Inflammatory macrophage treated with lipopolysaccharide for 4 hours (primary cell): Measurements from ENCODE around the gene HOXA6.

Source experiments
- DNase-seq: peaks from one replicate; pipeline ENCODE4 v3.0.0-alpha.2; 2020

The HOXA6 gene

DNA sequence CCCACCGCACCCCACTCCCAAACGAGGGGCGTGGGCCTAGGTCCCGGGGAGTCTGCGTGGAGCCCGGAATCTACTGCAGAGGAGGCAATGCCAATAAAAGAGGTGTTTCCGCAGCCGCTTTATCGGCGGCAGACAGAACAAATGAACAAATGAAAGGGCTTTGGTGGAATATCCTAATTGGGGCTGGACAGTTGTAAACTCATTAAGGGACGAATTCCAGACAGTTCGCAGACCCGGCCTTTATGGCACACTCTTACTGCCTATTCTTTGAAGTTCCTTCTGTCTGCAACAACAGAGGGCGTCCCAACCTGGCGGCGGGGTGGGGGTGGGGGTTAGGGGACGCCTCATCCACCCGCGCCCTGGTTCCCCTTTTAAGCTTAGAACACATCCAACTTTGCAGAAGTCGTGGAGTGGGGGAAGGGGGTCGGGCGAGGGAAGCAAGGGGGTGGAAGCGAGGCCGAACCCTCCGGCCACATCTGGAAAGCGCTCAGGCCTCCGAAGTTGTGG, 13.7 kb upstream of the HOXA6 start:
- DNase-seq: peak; percentile 61

DNA sequence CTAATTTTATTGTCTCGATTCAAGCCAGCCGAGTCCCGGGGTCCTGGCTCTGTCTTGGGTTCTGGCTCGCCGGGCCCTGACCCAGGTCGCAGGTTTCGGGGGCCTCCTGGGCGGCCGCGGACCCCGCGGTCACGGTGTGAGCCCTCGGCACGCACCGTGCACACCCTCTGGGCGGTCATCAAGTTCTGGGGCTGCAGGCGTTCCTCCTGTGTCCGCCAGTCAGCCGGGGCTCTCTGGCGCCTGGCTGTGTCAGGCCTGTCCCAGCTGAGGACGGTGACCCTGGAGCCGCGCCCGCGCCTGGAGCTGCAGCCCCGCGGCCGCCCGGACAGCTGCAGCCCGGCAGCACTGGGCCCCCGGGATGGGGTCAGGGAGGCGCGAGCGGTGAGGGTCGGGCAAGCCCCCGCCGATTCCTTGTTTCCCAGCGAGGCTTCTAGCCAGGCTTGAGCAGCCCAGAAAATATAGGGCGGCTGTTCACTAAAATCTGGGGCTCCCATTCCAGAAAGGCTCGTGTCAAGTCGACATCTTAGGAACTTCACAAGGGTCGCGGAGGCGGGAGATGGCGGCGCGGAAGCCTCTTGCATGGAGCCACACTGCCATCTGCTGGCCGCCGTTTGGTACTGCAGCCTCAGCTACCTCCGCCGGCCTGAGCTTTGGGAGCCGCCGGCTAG, 13.1 kb upstream of the HOXA6 start:
- peak; percentile 72 for DNase-seq

DNA sequence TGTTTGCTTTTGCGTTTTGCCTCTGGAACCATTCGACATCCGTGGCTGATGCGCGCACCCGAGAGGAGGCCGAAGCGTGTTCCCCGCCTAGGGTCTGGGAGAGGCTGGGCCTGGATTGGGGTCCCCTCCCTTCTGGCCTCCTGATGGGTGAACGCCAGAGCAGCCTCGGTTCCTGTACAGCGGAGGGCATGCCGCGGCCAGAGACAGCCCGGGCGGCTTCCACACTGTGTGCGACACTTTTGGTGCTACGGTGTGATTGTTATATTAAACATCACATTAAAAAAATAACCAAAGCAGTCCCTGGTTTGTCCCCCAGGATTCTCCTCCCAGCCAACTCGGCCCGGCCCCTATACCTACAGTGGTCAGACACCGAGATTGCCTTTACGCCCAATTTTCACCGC, 12.6 kb upstream of the HOXA6 start:
- no peak for DNase-seq

DNA sequence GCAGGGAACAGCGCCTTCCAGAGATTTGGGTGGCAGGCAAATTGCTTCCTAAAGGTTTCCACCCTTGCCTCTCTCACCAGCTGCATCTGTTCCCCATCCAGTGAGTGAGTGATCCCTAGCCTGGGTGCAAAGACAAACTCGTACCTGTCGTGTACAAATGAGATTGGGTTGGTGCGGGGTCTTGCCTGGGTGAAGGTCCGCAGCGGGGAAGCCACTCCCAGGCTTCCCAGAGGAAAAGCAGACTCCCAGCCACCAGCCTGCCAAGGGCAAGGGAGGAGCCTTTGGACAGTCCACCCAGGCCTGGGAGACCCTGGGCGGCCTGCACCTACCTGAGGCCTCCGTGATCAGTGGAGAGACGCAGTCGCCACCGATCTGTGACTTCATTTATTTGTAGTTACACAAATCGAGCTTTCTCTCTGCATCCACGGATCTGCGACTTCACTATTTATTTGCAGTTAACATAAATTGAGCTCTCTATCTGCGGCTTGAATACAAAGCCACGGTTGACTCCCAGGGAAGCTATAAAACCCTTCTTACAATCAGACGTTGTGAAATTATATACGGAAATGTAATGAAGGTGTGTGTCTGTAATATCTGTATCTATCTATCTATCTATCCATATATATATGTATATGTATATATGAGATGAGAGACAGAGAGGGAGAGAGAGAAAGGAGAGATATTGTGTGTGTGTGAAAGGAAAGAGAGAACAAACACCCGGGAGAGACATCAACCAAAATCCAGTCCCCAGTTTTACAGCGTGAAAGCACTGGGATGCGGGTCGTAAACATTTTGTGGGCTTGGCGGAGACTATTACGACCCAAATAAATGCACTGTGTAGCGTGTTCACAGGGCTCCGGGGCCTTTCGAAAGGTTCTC, 11.9 kb upstream of the HOXA6 start:
- DNase-seq: no peak

DNA sequence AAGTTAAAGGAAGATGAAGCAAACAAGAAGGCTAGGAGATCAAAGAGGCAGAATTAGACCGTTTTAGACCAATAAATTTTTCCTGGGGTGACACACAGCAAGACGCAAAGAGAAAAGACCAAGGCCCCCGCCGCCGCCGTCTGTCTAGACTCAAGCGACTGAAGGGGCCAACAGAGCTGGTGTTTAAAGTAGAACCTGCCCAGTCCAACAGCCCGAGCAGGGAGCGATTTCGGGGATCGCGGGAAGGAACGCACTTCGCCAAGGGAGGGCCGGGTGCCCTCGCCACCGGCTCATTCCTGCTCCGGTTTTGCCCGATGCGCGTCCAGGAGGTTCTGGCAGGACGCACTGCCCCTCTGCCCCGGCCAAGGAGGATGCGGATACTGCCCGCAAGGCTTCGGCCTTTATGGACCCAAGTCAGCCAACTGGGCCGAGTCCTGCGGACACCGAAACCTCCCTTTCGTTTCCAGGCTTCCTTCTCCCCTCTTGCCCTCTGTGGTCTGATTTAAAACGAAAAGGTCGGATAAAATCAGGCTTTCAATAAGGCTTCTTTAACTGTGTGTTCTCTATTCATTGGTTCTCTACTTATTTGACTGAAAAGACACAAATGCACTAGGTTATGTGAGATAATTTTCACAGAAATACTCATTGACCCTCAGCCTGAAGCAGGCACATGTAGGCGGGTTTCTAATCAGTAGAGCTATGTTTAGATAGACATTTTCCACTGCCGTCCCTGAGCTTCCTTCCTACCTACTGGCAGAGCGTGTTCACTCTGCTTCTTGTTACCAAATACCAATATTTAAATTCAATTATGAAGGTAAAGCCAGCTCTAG, 11.1 kb upstream of the HOXA6 start:
- no peak for DNase-seq

DNA sequence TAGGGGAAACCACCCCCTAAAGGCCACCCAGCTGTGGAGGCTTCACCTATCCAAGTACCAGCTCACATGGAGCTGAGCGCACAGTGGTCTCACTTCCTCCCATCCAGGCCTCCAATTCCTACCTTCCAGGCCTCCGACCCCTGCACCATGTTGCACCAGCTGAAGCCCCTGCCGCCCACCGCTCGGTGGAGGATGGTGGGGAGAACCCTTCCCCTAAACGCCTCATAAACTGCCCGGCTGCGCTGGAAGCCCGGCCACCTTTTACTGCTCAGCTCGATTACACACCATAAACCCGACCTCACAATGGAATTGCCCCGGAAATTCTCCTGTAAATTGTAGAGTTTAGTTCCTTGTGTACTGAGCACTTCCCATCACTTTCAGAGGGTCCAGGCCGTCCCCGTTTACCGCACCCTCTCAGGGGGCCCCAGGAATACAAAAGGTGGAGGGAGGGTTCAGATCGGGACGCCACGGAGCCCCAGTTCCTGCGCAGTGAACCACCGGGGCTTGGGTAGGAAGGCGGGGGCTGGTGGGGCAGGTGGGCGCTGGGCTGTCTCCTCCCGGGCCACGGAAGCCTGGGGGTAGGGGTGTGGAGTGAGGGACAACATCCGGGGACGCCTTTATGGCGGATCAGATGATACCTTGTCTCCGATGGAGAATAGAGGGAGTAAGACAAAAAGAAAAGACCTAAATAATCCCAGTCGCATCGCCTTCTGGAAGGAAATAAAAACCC, 10.3 kb upstream of the HOXA6 start:
- DNase-seq: no peak

DNA sequence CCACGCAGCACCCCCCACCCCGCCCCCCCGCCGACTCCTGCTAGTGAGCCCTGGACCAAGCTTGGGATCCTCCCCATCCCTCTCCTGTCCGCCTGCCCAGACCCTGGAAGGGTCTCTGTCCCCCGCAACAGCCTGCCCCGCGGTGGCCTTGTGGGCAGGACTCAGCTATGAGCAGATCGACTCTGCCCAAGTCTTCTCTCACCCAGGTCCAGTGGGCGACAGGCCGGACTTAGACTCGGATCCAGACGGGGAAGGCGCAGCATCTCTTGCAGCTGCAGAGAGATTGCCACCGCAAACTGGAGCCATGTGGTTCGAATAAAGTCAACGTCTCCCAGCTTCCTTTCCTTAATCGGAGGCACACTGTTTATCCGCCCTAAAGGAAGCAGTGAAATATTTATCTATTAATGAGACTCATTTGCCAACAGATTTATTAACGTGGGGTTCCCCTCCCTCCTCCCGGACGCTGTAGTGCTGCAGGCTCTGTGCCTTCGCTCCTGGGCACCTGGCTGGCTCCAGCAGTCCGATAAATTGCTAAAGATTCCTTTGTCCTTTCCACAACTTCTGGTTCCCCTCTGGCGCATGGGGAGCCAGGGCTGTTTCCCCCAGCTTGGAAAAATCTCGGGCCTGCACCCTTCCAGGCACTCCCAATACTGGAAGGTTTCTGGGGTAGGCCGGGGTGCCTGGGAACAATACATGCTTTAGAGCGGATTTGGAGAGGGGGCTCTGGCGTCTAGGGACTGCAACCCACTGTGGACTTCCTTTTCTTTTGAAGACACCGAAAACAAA, 9.5 kb upstream of the HOXA6 start:
- no peak for DNase-seq

DNA sequence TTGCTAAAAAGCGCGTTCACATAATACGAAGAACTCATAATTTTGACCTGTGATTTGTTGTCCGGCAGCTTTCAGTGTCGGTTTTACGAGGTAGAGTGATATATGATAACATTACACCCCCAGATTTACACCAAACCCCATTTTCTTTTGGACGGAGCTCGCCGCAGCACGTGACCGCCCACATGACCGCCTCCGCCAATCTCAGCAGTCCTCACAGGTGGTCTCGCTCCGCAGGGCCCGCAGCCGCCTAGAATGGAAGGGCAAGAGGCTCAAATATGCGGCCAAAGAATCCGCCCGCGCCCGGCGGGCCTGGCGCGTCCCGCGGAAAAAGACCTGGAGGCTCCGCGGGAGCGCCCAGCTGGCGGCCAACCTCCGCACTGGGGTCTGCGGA, 8.9 kb upstream of the HOXA6 start, which contains the start of gene HOXA7:
TSS of gene HOXA7 (minus strand) at position 168 of the 391 bp plus-strand sequence. CDS start at position 38, 130 bp downstream.
- DNase-seq: no peak

DNA sequence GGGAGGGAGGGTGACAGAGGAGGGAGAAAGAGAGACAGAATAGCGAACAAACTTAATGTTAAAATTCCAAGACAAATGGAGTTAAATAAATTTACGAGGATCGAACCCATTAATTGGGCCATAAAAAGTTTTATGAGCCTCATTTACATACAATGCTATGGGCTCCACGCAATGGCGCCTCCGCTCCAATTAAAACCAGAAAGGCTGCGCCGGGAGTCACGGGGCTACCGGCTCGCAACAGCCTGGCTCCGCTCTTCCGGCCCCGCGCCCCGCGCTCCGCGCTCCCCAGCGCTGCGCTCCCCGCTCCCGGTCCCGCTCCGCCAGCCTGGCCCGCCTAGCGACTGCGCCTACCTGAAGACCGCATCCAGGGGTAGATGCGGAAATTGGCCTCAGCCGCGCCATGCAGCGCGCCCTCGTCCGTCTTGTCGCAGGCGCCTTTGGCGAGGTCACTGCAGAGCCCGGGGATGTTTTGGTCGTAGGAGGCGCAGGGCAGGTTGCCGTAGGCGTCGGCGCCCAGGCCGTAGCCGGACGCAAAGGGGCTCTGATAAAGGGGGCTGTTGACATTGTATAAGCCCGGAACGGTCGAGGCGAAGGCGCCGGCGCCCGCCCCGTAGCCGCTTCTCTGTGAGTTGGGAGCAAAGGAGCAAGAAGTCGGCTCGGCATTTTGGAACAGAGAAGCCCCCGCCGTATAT, 8.4 kb upstream of the HOXA6 start:
- DNase-seq: no peak

DNA sequence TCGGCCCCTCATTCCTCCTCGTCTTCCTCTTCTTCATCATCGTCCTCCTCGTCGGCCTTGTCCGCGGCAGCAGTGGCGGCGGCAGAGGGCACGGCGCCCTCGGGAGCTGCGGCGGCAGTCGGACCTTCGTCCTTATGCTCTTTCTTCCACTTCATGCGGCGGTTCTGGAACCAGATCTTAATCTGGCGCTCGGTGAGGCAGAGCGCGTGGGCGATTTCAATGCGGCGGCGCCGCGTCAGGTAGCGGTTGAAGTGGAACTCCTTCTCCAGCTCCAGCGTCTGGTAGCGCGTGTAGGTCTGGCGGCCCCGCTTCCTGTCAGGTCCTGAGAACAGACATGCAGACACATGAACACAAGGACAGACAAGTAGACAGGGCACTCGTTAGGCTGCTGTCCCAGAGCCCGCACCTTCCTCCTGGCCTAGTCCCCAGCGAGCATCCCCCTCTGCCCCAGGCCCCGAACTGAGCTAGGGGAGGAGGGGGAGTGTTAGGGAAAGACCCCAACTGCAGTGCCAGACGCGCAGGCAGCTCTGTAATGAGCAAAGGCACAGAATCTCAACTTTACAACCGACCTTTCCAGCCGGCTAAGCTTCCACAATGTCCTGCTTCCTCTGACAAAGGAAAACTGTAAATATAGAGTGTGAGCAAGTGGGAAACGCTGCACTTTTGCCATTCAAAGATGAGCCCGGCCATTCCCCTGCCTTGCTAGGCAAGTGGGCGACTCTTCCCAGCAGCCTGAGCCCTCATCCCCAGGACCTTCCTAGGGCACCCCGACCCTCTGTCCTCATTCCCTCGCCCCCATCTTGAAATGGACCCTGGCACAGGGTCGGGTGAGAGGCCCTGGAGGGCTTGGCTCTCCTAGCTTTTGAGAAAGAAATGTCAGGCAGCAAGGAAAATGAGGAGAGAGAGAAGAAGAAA, 7.6 kb upstream of the HOXA6 start:
- DNase-seq: no peak

DNA sequence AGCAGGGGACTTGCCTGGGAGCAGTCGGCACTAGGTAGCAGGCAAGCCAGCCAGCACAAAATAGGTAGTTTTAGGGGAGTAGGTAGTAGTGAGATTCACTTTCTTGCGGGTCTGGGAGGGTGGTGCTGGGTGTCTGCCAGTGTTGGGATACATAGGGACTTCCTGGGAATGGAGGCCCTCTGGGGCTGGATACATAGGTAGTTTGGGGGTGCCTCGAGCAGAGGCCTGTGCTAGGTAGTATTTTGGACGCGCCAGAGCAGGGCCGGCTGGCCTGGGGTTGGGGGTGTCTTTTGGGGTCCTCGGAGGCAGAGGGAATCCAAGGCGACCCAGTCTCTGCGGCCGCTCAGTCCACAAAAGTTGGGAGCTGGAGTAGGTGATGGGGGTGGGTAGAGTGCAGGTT, 6.8 kb upstream of the HOXA6 start:
- no peak for DNase-seq

DNA sequence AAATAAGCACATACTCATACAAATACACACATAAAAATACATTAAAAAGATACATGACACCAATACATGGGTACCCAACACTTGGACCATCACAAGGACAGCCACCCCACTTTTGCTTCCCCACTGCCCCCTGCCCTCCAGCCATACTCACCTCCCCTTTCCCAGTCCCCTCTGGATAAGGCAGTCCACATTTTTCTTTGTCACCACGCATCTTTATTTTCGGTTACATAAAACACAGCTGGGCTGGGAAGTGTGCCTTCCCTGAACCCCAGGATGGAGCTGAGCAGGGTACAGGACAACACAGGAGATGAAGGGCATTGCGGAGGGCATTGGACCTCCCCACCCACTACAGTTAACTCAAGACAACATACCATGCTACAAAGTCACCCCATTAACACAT, 6.0 kb upstream of the HOXA6 start:
- DNase-seq: no peak

DNA sequence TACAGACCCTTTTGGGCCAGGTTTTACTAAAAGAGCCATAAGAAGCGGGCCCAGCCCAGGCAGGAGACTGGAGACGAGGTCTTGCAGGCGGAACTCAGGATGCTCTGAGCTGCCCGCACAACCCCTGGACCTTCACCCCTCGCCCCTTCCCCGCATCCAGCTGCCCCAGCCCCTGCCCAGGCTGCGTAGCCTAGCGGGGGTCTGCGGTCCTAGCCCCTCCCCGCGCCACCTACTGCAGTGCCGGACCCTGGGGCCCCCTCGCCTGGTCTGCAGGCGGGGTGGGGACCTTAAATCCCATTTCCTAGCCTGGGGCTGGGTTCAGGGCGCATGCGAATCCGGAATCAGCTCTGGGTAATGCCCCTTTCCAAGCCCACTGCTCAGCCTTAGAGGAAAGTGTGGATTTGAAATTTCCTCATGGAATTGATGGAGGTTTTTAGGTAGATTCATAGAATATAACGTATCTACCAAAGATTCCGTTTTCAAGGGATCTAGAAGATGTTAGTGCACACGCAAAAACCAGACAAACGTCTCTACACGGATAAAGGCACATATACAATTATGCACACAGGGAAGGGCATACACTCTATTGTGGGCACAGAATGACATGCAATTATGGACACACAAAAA, 5.4 kb upstream of the HOXA6 start:
- no peak for DNase-seq

DNA sequence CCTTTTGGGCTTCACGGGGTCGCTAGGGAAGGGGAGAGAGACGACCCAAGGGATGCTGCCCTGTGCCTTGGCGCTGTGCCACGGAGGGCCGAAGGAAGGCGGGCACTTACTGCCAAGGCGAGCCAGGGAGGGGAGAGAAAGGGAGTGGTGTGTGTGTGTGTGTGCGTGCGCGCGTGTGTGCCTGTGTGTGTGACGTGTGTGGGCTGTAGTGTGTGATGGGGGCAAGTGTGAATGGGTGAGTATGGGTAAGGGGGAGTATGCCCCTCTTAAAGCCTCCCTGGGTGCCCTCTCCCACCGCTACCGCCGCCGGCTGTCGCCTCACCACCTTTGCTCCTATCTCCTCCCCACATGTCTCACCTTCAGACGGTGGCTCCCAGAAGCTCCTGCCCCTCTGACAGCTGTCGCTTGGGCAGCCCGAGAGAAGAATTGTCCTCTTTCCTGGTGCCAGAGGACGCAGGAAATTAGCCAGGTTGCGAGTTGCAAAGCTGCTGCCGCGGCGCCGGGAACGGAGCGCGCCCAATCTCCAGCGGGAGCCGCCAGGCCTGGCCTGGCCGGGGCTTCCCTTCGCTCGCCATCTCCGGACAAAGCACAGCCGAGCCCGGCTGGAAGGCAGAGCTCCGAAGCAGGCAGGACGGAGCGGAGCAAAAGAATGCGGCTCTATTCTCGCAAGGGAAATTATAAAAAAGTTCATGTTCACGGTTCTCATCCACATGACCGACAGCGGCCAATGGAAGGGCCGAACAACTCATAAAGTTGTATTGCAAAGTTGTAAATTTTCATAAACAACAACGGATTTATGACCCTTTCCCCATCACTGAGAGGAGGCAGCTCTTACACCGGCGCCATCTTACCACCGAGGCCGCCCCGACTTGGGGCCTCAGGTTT, 4.6 kb upstream of the HOXA6 start, which contains the start of gene HOXA3:
TSS of gene HOXA3 (minus strand) at position 653 of the 885 bp plus-strand sequence. CDS start 41,943 bp downstream, outside the sequence.
- DNase-seq: no peak

DNA sequence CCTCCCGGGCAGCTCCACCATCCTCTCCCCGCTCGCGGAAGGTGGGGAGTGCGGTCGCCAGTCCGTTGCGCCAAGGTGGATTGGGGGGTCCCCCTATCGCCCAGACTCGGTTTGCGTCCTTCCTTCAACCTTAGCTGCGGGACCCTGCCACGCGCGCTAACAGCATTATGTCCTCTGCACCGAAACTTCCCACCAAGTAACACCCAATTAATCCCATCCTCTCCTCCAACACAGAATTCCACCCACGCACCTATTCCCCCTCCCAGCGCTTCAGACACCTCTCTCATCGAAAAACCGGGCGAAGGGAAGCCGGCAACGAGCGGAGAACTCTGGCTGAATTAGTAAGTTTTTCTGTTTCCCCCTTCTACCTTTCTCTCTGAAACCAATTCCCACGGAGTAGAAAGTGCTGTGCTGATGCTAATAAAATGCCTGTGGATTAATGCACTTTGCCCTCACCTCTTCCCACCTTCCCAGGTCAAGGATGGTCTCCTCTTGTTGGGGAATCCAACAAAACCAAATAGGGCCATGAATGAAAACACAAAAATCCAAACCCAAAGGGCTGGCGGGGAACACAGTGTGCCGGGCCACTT, 3.9 kb upstream of the HOXA6 start:
- DNase-seq: no peak

DNA sequence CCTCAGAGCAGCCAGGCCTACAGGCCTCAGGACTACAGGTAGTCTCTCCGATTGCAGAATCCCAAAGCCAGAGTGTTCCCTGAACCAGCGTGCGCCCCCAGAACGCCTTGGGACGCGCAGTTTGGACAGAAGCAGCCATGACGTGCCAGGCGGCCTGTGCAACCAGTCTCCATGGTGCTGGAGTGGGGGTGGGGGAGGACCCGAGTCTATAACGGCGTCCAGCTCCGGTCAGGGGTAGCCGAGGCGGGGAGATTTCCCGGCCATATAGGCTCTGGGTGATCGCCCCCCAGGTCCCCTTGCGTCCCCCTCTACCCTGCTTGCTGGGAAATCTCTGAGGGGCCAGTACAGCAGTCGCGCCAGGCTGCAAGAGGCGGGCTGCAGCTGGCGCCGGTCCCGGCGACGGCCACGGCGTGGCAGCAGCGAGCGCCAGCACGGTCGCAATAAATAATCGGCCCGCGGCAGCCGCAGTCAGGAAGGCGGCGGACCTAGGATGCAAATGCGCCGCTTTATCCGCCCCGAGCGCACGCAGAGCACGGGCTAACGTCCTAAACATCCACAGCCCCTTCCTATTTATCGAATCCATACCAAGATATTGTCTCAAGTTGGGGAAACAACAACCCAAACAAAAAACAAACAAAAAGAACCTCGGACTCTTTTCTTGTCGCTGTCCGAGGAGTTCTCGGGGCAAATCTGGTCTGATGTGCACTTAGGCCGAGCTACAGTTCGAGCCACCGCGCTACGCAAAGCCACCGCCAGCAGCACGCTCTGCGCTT, 3.2 kb upstream of the HOXA6 start:
- DNase-seq: peak; percentile 68
